ENCODE data around the gene RERE. TPM values are rescaled to one million over a fixed set of nuclear protein-coding genes. Genes with fewer than 3 reads are reported as not detected.
A peak's percentile ranks its signal among the peaks of the same experiment; 100 is the strongest.

The RERE gene
- total RNA-seq, 4 donors from 2014 or later, result 51.2 to 1,226 (median 253) TPM

DNA sequence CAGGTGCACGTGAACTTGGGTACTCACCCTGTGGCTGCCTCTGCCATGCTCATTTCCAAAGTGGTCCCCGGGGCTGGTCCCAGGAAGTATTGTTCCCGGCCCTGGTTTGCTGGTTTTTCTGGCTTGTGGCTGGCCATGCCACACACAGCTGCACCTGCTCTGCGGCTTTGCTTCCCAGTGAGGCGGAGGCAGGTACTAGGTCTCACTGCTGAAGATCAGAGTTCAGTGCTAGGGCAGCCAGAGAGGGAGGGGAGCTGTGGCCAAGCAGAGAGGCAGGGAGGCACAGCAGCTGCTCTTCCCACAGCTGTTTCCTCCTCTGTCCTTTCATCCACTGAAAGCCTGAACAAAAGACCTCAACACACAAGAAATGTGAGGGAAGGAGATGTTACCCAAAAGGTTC is 30.6 kb upstream of the RERE start:
- Histone ChIP-seq H3K36me3 (no peaks in the 10 kb centered on the region), H3K4me3 (no peak overlapping the region), H3K27ac (peak overlapping the region in 1 of 2 donors; percentile 45), H3K27me3 (no peaks in the 10 kb centered on the region), H3K4me1 (no peaks in the 10 kb centered on the region), H3K9me3 (no peaks in the 10 kb centered on the region)
- TF ChIP-seq POLR2A (IDR thresholded peaks at IDR 0.05), result no peak
- TF ChIP-seq, protein P1, sequence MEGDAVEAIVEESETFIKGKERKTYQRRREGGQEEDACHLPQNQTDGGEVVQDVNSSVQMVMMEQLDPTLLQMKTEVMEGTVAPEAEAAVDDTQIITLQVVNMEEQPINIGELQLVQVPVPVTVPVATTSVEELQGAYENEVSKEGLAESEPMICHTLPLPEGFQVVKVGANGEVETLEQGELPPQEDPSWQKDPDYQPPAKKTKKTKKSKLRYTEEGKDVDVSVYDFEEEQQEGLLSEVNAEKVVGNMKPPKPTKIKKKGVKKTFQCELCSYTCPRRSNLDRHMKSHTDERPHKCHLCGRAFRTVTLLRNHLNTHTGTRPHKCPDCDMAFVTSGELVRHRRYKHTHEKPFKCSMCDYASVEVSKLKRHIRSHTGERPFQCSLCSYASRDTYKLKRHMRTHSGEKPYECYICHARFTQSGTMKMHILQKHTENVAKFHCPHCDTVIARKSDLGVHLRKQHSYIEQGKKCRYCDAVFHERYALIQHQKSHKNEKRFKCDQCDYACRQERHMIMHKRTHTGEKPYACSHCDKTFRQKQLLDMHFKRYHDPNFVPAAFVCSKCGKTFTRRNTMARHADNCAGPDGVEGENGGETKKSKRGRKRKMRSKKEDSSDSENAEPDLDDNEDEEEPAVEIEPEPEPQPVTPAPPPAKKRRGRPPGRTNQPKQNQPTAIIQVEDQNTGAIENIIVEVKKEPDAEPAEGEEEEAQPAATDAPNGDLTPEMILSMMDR (IDR thresholded peaks at IDR 0.05), result no peak
- DNase-seq, result no peak
- intact Hi-C loops (cut with DNase I; ENCODE audit: low total_unique reads), result no loop called here

DNA sequence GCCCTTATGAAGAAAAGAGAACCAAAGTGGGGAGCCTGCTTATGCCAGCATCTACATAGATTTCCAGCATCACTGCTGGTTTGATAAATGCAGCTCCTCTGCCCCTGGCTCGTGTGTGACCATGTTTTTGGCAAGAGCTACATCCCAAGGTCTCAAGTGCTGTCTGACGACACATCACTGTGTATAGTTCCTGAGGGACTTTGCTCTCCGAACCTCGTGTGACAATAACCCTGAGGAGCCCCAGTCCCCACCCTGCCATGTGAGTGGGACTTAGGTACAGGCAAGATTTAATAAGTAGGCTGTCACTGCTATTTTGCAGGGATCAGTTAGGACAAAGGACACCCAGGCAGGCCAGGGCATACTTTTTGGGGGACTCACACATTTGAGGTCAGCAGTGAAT is 28.8 kb upstream of the RERE start:
- H3K27me3 ChIP-seq, result no peaks in the 10 kb centered on the region
- intact Hi-C loops (cut with DNase I; ENCODE audit: low total_unique reads), result no loop called here
- no peak for DNase-seq
- H3K27ac ChIP-seq, result no peak overlapping the region
- H3K4me3 ChIP-seq, result no peak overlapping the region
- H3K4me1 ChIP-seq, result no peaks in the 10 kb centered on the region
- TF ChIP-seq POLR2A (IDR thresholded peaks at IDR 0.05), result no peak
- TF ChIP-seq, protein P1 (IDR thresholded peaks at IDR 0.05), result no peak
- H3K36me3 ChIP-seq, result no peaks in the 10 kb centered on the region
- H3K9me3 ChIP-seq, result no peaks in the 10 kb centered on the region

DNA sequence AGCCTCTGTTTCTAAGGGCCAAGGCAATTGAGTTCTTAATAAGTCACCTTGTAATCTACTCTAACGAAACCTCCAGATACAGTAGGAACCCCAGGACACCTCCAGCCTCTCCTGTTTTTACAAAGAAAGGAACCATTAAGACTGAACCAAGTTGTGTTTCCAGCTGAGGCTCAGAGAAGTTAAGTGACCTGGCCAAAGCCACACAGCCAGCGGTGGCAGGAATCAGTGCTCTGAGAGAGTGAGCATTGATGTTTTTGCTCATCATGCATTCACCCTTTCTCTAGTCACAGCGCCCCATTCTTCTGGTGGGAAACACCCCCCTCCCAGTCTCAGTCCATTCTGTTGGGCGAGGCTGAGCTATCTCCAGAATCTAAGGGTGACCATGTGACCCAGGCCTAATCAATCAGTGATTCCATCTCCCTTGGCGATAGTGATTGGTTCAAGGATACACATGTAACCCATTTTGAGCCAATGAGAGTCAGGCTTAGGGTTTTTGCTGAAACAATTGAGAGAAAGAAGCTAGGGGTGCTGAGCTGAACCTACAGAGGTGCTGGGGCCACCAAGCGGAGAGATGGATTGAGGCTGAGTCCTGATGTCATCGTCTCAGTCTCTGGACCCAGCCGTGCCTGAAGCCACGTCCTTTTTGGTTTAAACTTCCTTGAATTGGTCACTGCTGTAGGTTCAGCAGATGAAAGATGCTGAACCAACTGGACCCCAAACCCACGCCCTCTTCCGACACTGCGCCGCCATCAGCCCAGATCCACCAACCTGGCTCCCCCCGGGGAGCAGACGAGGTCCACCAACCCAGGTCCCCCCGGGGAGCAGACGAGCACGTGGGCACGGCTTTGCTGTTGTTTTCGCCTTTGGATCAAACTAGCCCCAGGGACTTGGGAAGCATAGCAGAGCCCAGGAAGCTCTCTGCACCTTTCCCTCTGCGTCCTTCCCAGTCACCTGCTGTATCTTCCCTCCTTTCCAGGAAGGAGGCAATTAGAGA is 28.0 kb upstream of the RERE start:
- no peaks in the 10 kb centered on the region for H3K27me3 ChIP-seq
- no peak overlapping the region for H3K27ac ChIP-seq
- H3K4me1 ChIP-seq, result no peaks in the 10 kb centered on the region
- no peak for DNase-seq
- H3K4me3 ChIP-seq, result no peak overlapping the region
- no peaks in the 10 kb centered on the region for H3K9me3 ChIP-seq
- H3K36me3 ChIP-seq, result no peaks in the 10 kb centered on the region
- intact Hi-C loops (cut with DNase I; ENCODE audit: low total_unique reads), result no loop called here
- no peak for TF ChIP-seq POLR2A (IDR thresholded peaks at IDR 0.05)
- TF ChIP-seq, protein P1 (IDR thresholded peaks at IDR 0.05), result no peak

GRCh38 chr1:8844501-8845006 is 27.1 kb upstream of the RERE start:
- no peaks in the 10 kb centered on the region for H3K4me1 ChIP-seq
- H3K27ac ChIP-seq, result no peak overlapping the region
- H3K4me3 ChIP-seq, result no peak overlapping the region
- DNase-seq, result peak in 1 of 2 donors; percentile 38
- no peaks in the 10 kb centered on the region for H3K36me3 ChIP-seq
- intact Hi-C loops (cut with DNase I; ENCODE audit: low total_unique reads), result no loop called here
- no peaks in the 10 kb centered on the region for H3K27me3 ChIP-seq
- H3K9me3 ChIP-seq, result no peaks in the 10 kb centered on the region
- no peak for TF ChIP-seq POLR2A (IDR thresholded peaks at IDR 0.05)
- TF ChIP-seq, protein P1 (IDR thresholded peaks at IDR 0.05), result no peak

- no peak overlapping the region for H3K27ac ChIP-seq
- no peaks in the 10 kb centered on the region for H3K27me3 ChIP-seq
- no peaks in the 10 kb centered on the region for H3K9me3 ChIP-seq
- intact Hi-C loops (cut with DNase I; ENCODE audit: low total_unique reads), result no loop called here
- no peaks in the 10 kb centered on the region for H3K4me1 ChIP-seq
- TF ChIP-seq POLR2A (IDR thresholded peaks at IDR 0.05), result no peak
- TF ChIP-seq, protein P1 (IDR thresholded peaks at IDR 0.05), result no peak
- DNase-seq, result no peak
- H3K36me3 ChIP-seq, result no peaks in the 10 kb centered on the region
- no peak overlapping the region for H3K4me3 ChIP-seq
Measured at GRCh38 chr1:8841395-8841794, 24.0 kb upstream of the RERE start.

Data from uterus (tissue), 4 donors.